ENCODE data around the gene TSHR.

Gene TSHR

DNA sequence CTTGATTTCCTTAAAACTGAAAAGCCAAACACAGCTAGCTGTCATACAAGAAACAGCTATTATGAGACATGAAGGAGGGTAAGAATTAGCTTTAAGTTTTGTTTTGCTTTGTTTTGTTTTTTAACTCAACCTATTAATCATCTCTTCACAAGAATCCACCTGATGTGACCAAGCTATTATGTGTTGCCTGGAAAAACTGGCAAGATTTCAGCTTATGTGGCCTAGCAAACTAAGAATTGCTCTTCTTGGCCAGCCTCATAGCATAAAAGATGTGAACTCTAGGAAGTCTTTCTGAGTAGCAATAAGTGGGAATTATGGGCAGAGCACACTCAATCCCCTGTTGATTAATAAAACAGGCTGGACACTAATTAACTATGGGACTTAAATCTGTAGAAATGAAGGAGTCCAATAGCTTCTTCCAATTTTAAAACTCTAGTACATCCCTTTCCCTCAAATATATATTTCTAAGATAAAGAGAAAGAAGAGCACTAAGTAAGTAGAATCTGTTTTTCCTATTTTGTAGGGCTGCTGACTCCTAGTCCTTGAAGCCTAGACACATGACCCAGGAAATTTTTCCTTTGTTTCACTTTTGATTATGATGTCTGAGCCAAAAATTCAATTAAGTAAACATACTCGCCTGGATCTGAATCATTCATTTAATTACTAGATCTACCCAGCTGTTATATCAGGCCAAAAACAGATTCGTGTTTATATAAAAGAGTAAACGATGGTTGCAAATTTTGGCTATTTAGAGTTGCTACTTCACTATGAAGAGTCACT, 189.6 kb downstream of the TSHR start:
- DNase-seq = no peak

DNA sequence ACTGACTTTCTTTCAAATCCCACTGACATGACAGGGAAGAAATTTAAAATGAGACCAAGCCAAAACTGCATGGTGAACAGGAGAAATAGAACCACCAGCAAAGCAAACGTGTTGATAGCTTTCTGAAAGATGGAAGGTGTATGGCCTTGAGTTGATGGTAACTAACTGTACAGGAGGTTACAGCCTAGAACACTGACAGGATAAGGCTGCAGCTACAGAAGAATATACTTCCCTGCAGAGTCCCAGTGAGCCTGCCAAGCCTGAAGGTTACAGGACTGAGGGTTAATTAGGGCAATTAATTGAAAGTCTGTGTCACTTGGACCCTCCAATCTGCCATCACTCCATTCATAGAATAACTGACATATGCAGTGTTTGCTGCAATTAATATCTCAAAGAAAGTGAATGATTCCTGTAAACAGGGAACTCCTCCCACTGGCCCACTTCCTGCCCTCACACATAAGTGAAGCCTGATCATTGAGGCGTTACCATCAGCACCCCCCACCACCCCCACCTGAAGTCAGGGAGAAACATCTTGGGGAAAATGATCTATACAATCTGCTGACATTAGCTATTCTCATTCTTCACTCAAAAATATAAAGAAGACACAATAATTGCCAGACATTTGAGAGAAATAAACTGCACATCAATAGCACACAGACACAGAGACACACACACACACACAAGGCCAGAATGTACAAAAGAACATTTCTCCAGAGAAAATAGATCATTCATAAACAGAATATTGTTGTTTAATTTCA, 191.9 kb downstream of the TSHR start:
- no peak for DNase-seq

DNA sequence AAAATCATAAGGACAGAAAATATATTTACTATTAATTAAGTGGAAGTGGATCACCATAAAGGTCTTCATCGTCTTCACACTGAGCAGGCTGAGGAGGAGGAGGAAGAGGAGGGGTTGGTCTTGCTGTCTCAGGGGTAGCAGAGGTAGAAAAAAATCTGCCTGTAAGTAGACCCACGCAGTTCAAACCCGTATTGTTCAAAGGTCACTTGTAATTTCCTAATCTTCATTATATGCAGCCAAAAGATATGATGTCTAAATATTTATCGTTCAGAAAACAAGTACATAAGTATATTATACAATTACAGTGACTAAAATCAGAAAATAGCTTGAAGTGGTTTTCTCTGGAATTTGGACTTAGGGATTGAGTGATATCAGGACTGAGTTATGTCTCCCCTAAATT, 193.2 kb downstream of the TSHR start:
- DNase-seq = no peak

DNA sequence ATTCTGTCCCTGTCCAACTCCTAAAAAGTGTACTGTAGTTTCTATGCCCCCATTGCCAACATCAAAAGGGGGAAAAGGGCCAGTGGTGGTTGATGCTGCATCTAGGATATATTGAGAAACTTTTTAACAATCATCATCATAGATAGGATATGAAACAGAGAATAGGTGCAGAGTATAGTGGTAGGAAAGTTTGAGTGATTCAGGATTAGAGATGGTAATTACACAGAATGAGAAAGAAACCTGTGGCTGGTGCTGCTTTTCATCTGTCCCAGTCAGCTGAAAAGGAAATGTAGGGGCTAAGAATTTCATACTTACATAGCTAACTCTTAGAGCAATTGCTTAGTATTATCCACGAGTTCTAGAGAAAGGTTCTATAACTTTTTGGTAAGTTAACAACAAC, 197.8 kb downstream of the TSHR start:
- DNase-seq = no peak

DNA sequence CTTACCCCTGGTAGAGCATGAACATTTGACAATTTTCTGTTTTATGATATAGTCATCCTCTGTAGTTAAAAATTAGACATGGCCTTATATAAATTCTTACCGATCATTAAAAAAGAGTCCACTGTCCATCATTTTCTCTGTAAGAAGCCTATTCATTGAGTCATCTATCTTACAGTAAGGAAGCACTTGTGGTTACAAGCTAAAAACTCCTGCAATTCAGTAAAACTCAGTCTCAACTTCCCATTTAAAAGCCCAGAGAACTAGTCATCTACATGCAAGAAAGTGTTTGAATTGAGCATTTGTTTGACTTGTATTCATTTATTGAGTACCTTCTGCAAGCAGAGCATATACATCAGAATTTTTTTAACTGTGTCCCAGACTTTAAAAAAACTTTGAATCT, 202.0 kb downstream of the TSHR start:
- DNase-seq = no peak

DNA sequence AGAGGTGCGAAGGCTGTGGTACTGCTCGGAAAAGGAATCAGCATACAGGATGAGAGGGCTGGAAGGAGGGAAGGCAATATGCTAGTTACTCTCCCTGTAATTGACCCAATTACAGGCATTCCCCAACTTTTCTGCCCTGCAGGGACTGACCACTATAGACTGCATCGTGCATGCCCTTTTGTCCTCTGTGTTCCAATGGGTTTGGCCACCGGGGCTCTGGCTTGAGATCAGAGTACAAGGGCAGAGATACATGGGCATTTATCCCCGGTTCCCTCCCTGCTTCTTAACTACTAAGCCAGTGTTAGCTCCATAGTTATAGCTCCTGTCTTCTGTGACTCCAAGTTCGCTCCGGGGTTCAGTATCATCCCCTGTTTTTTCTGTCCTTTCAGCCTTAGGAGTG, 205.7 kb downstream of the TSHR start:
- no peak for DNase-seq

DNA sequence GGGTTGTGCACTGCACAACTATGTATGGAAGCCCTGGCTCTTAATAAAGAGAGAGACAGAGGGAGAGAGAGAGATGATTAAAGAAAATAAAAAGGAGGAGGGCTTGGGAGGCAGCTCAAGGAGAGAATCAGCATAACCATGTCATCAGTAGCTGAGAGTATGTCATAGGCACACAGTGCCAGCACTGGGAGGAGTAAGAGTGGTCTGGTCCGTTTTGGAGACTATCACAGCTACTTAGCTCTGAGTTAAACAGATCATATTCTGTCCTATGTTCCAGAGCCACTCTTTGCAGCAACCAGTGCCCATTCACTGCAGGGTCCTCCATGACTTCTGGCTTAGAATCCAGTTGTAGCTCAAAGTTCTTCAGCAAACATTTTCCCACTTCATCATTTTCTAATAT, 206.3 kb downstream of the TSHR start:
- no peak for DNase-seq

DNA sequence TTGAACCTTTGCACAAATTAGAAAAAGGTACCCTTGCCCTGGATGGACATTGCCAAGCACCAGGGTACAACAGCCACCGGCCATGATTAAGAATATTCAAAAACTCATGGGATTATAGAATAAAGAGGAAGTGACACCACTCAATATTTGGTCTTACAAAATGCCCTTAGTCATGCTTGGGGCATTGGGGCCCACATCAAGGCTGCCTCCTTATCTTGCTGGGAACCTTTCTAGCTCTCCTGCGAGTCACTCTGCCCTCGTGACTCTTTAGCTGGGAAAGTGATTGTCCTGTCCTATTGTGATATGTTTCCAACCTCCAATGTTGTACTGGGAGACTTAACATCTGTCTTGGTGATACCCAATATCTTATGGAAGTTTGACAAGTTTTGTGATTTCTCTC, 207.5 kb downstream of the TSHR start:
- no peak for DNase-seq

DNA sequence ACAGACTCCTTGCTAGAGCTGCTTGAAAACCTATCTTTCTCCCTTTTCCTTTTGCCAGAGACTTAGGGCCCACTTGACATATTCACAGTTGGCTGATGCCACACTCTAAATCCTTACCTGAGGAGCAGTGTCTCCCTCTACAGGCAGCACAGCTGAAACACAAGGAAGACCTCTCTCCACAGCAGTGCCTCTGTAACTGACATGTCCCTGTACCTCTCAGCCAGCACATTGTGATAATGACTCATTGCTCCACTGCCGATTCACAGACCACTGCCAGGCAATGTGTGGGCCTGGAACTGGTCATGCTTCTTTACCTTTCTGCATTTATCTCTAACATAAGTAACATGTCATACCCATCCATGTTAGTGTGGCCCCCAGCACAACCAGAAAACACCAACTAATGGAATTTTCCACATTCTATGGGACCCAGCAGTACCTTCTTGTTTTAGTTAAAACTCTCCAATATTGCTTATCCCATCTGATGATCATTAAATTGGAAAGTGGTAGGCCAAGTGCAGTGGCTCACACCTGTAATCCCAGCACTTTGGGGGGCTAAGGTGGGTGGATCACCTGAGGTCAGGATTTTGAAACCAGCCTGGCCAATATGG, 208.8 kb downstream of the TSHR start:
- DNase-seq = peak; percentile 27

DNA sequence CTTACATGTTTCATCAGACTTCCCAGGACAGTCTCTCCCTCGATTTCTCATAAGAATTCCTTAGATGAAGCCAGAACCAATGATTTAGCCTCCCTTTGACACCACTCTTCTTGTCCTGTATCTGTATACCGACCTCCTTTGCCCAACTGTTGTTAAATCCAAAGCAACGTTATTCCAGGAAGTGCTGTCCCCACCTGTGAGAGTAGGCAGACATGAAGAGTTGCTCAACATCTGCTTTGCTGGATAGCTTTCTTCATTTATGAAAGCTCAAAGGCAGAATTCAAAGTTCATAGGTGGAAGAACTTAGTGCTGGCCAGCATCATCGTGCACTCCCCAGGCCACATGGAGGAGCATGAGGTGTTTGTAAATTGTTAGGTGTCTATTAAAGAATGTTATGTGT, 209.8 kb downstream of the TSHR start:
- no peak for DNase-seq

DNA sequence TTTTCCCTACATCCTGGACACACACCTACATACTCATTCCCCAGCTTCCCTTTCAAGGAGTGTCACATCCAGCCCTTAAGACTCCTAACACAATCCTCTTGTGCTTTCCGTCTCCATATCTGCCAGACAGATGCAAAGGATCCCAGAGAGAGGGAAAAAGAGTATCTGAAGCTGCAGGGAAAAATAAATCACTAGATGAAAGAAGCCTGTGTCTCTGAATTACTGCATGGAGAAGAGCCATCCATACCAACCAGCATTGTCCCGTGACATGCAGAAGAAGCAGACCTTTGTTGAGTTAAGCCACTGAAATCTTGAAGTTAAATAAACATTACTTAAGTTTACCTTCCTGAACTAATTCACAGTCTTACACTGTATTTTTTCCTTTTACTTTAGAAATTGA, 210.7 kb downstream of the TSHR start:
- no peak for DNase-seq

DNA sequence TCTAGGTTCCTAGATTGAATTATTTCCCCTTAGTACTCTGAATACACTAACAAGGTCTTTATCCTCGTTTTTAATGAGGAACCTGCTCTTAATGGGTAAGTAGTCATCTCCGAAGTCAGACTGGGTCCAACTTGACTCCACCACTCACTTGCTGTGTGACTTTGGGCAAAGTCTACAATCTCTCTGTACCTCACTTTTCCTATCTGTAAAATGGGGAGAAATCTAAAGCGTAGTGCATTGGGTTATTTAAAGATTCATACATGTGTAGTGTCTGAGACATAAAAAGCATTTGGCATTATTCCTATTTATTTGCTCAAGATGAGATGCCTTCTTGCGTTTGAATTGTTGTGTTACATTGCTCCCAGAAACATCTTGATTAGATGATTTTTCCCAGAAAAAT, 213.8 kb downstream of the TSHR start:
- DNase-seq = no peak

DNA sequence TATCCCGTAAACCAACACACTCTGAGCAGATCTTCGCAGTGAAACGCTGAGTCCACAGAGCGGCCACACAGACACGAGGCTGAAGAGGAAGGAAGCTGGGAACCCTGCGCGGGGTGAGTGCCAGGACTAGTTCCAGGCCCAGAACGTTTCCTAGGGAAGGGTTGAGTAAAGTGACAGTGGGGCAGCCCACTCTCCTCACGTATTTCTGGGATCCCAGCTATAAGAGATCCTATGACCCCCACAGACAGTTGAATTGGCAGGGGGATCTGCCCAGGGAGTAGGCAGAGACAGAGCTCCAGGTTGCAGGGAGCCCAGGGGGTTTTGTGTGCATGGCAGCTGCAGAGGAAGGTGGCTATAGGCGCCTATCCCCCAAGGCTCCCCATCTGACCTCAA, 214.3 kb downstream of the TSHR start:
- peak; percentile 7 for DNase-seq

DNA sequence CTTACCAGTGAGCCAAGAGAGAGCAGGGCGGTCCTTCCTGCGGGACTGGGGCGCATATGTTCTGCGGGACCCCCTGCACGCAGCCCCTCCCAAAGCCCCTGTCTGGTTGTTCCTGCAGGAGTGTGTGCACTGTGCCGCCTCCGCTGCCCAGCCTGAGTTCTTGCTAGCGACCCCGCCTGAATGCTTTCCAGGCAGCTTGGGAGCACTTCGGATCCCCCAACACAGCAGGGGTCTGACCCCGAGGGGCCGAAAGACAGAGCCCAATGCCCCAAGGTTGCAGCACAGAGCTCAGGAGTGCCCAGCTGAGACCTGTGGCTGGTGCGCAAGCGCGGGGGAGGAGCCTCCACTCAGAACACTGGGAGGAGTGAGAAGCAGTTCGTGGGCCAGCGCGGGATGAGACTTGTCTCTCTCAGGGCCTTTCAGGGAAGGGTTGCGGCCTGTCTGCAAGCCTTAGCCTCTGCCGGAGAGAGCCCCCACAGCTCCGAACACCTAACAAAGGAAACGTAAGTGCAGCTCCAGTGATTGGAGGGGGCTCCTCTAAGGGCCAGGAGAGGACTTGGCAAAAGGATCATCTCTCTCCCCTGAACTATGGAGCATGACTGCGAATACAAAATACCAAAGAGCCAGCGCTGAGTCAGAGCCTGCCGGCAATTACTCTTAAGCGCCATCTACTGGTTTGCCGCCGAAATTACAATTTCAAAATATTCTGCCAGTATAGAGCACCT, 214.8 kb downstream of the TSHR start:
- peak; percentile 86 for DNase-seq

DNA sequence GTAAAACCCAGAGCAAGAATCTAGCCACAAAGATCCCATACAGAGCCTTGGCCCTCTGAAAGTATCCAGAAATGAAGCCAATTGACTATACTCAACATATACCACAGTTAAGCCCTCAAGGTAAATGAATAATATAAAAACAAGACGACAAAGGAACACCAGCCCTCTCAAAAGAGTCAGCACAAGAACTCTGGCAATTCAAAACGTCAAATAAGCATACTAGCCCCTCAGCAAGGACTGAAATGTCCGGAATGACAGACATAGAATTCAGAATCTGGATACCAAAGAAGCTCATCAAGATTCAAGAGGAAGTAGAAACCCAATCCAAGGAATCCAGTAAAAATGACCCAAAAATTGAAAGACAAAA, 215.4 kb downstream of the TSHR start:
- no peak for DNase-seq

DNA sequence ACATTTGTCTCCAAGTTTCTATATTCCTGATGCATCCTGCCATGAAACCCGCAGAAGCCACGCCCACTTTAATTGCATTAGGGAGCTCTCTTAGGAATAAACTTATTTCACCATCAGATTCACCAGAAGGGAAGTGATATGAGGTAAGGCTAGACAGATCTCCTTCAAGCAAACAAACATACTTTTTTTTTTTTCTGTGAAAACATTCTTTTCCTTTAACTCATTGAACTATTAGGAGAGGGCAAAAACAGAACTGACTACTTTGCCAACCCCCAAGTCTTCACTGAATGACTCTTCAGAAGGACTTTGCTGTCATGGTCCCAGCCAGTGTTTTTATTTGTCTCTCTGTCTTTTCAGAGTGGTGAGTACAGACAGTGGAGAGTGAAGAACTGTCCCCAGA, 216.9 kb downstream of the TSHR start:
- DNase-seq = no peak

DNA sequence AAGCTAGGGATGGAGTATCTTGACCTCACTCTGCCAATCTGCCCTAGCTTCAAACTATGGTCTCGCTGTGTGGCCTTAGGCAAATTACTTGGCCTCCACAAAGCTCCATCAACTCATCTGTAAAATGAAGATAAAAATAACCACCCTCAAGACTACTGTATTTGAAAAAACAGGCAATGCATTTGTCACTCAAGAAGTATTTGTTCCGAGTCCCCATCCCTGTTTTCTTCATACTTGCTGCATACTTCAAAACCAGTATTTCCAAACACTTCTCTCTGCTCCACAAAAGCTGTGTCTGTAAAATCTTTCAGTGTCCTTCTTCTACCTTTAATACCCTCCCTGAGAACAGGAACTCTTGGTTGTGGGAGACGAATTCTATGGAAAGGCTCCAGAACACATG, 217.5 kb downstream of the TSHR start:
- no peak for DNase-seq

DNA sequence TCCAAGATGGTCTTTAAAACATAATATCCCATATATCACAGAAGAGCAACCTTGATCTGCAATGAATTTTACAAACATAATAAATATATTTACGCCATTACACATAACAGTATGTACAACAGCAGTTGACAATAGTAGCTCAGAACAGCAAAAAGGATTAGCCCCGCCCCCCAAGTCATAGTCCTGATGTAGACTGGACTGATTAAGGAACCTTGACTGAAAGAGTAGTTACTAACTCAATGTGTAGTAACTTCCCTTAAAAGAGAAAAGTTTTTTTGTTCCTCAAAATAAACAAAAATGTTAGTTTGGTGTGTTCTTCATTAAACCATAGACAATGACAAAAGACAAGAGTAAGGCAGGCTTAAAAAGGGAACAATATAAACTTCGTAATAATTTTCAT, 220.8 kb downstream of the TSHR start:
- no peak for DNase-seq

DNA sequence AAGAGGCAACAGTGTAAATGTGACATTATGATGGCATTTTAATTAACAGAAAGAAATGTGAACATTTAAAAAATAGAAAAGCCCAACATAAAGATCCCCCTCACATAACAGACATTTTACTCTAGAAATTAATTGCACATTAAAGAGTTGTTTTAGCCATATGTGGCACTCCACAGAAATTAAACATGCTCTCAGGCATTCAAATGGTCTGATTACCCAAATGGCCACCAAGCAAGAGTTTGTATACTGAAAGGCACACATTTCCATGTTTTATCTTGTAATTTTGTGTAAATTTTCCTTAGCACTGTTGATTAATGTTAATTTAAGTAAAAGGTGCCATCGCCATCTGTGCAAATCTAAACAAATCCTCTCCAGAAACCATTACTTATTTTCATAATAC, 221.8 kb downstream of the TSHR start:
- DNase-seq = no peak

DNA sequence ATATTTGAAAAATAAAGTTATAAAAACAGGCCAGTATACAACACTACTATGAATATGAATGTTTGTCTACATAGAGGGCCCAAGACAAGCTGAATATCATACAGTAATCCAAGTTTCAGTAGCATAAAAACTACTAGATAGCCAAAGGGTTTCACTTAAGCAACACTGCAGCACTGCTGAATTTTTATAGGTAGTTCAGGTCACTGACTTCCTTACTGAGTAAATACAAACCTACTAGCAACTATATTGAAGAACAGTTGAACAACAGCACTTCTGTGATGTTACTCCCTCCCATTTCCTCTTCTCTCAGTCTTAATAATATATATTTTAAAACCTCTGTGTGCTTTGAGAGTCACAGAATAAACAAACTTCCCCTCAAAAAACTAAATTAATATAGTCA, 222.6 kb downstream of the TSHR start:
- DNase-seq = no peak

DNA sequence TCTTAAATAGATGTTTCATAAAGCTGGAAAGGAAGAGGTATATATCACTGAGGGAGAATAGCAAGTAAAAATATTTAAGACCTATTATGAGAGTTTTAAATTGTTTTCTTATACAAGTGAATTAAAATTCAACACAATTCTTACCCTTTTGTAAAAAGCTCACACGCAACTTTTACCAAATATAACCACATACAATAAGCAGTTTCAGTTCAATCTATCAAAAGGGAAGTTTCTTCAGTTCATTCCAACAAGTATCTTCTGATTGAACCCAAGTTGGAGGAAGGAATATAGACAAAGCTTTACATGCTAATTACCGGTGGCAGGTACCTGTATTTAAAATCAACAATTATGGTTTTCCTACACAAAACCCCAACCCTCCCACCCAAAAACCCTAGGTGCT, 224.2 kb downstream of the TSHR start:
- DNase-seq = no peak

DNA sequence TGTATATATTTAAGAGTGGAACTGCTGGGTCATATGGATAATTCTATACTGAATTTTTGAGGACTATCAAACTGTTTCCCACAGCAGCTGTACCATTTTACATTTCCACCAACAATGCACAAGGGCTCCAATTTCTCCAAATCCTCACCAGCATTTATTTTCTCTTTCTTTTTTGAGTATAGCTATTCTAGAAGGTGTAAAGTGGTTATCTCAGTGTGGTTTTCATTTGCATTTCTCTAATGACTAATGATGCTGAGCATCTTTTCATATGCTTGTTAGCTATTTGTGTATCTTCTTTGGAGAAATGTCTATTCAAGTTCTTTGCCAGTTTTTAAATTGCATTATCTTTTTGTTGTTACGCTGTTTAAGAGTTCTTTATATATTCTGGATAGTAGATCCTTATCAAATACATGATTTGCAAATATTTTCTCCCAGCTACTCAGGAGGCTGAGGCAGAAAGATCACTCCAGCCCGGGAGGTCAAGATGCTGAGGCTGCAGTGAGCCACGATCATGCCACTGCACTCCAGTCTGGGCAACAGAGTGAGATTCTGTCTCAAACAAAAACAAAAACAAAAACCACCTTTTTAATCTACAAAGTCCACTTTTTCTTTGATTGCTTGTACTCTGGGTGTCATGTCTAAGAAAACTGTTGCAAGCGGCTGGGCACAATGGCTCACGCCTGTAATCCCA, 232.6 kb downstream of the TSHR start:
- DNase-seq = no peak

DNA sequence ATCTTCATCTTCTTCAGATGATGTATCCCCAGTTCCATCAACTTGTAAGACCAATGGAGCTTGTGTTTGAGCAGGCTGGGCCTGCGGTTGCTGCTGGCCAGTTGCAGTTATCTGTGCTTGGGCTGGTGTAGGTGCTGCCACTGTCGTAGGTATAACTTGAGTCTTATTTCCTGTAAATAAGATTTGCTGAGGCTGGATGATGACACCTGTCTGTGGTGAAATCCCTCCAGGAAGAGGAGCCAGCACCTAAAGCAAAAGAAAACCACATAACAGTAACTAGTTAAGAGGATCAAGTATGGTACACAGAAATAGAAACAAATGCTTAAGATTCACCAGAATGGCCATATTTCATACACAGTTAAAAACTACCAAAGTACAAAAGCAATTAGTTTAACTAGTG, 237.2 kb downstream of the TSHR start:
- no peak for DNase-seq
